ENCODE measurements around the gene BTLA. TPM values are rescaled to one million over a fixed set of nuclear protein-coding genes. Genes with fewer than 3 reads are reported as not detected.
"Not testable (repeated sequence)": the region's sequence is repeated elsewhere in the genome, so short reads cannot be mapped to it uniquely, and the experiment has no call there.

Gene BTLA
- total RNA-seq, 1 donor from 2014 or later = not detected

- DNase-seq (ENCODE audit: low read depth) = no peak
Observed at GRCh38 chr3:112492124-112492523, 7.1 kb downstream of the BTLA start.

DNA sequence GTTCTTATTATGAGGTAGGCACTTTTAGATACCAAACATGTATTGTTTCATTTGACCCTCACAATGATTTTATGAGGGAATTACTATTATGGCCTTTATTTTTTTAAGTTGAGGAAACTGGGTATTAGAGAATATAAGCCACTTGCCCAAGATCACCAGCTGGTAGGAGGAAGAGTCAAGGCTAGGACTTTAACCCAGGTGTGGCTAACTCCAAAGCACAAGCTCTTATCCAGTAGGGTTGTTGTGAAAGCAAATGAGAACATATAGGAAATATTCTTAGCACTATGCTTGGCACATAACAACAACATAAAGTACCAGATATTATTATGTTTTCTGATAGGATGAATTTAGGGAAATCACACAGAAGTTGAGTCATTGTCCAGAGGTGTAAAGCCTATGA lies 7.9 kb downstream of the BTLA start:
- DNase-seq (ENCODE audit: low read depth) = no peak

DNA sequence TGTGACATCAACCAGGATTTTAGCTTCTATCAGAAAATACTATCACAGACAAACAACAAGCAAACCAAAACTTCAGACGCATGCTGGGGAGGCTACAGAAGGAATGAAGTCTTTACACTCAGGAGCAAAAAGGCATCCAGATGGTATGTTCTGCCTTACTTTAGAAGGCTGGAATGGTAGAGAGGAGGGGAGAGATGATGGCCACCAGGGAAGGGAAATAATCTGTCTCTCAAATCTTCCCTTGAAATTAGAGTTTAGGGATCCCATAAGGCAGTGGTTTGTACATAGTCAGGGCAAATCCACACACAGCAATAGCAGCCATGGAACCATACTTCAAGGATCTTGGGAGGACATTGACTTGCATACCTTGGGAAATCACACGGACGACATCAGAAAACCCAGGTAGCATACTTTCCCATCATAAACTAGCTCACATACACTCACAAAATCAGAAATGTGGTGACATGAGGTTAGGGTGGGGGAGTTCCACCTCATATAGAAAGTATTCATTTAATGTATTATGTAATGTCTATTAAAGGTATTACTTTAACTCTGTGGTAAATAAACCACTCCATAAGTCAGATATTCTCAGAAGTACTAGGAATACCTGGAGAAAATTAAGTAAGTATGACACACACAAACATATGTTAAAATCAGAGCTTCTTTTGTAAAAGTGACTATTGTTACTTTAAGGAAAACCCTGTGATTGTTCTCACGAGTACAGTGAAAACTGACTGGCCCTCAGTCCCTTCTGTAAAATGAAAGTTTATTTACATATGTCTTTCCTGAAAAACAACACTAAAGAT lies 9.4 kb downstream of the BTLA start:
- no peak for DNase-seq (ENCODE audit: low read depth)

GRCh38 chr3:112486811-112487505 lies 12.3 kb downstream of the BTLA start:
- peak; percentile 6 for DNase-seq (ENCODE audit: low read depth)

- no peak for DNase-seq (ENCODE audit: low read depth)
Observed at GRCh38 chr3:112484352-112484751, 14.9 kb downstream of the BTLA start.

DNA sequence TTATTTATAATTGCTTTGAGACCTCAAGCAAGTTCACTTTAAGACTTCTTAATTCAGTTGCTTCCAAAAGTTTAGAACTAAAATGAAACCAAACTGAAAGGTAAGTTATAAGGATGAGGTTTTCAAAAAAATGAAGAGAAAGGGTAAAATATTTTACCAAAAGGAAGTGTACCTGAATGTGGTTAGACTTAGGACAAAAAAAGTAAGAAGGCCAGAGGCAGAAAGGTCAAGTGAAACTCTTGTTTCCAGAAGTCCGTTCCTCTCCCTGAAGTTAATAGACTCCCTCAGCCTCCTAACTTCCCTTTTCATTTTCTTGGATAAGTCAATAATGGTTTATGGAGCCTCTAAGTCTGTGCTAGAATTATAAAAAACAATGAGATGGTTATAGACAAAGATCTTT lies 16.6 kb downstream of the BTLA start:
- DNase-seq (ENCODE audit: low read depth) = no peak

GRCh38 chr3:112481302-112481721 lies 18.0 kb downstream of the BTLA start:
- DNase-seq (ENCODE audit: low read depth) = no peak

DNA sequence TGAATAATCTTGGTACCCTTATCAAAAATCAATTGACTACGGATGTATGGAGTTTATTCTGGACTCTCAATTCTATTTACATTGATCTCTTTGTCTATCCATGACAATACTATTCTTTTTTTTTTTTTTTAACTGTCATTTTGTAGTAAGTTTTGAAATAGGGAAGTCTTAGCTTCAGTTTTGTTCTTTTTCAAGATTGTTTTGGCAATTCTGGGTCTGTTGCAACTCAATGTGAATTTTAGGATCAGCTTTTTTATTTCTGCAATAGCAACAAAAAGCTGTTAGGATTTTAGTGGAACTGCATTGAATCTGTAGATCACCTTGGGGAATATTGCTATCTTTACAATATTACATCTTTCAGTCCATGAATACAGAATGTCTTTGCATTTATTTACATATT lies 21.4 kb downstream of the BTLA start:
- no peak for DNase-seq (ENCODE audit: low read depth)

GRCh38 chr3:112476346-112476745 lies 22.9 kb downstream of the BTLA start:
- DNase-seq (ENCODE audit: low read depth) = no peak

DNA sequence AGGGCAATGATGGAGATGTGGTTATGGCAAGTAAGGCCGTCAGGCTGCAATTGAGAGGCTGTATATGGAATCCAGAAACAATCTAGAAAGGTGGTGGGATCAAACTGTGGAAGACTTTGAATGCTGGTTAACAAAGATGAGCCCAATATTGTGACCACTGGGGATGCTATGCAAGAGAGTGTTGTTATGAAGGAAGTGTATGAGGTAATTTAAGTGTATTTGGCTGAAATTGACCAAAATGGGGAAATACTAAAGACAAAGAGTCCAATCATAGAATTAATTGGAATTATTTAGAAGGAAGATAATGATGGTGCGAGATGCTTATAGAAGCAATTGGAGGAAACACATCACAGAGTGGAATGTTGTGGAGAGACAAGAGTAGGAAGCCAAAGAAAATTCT lies 24.5 kb downstream of the BTLA start:
- no peak for DNase-seq (ENCODE audit: low read depth)

DNA sequence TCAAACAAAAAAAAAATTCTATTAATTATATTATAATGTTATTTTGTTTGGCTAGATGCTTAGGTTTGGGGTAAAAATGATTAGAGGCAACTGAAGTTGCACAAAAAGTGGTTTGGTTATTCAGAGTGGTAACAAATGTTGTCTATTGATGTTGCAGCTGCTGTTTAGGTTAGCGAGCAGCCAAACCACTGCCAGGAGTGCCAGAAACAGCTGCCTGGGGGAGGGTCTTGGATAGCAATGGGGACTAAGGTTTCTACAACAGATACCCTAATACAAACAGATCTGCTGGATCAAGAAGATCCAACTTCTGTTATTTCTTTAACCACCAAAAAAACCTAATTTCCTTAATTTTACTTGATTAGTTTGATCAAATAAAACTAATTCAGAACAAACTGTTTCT lies 26.6 kb downstream of the BTLA start:
- peak; percentile 88 for DNase-seq (ENCODE audit: low read depth)

GRCh38 chr3:112471596-112472325 lies 27.5 kb downstream of the BTLA start:
- peak; percentile 13 for DNase-seq (ENCODE audit: low read depth)

DNA sequence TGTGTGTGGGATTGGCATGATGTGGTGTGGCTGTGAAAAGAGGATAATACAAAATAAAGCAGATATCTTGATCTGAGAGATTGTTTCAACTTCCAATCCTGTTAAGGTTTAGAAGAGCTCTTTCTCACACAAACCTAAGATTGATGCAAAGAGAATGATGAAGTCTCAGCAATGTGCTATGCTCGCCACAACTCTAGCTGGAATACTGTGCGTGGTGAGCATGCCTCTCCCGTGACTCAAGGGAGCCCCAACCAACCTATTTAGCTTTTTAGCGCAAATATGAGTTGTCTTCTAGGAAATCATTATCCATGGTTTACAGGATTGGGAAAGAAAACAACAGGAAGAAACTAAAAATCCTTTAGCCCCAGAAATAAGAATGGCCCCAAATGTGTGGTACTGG lies 28.5 kb downstream of the BTLA start:
- peak; percentile 73 for DNase-seq (ENCODE audit: low read depth)

- DNase-seq (ENCODE audit: low read depth) = no peak
Observed at GRCh38 chr3:112469671-112470070, 29.6 kb downstream of the BTLA start.

- DNase-seq (ENCODE audit: low read depth) = peak; percentile 37
Observed at GRCh38 chr3:112467539-112467938, 31.7 kb downstream of the BTLA start.

- no peak for DNase-seq (ENCODE audit: low read depth)
Observed at GRCh38 chr3:112466020-112466419, 33.3 kb downstream of the BTLA start.

GRCh38 chr3:112464264-112464663 lies 35.0 kb downstream of the BTLA start:
- peak; percentile 28 for DNase-seq (ENCODE audit: low read depth)

- no peak for DNase-seq (ENCODE audit: low read depth)
Observed at GRCh38 chr3:112463250-112463649, 36.0 kb downstream of the BTLA start.

- not testable (repeated sequence) for DNase-seq (ENCODE audit: low read depth)
Observed at GRCh38 chr3:112461787-112462186, 37.5 kb downstream of the BTLA start.

- no peak for DNase-seq (ENCODE audit: low read depth)
Observed at GRCh38 chr3:112460519-112461195, 38.6 kb downstream of the BTLA start.

DNA sequence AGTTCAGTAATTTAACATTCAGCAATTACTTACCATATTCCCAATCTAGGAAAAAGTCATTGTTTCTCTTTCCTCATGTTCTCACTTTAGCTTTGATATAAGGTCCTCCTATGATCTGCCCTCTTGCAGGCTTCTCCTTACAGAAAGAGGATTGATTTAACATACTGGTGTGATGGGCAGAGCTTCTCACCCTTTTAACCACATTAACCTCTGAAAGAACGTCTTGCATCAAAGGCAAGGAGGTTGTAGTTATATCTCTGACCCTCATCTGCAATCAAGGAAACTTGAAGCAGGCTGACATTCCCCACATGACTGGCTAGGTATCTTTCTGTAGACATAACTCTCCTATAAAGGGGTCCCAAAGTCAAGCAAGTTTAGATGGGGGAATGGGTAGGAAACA lies 39.5 kb downstream of the BTLA start:
- no peak for DNase-seq (ENCODE audit: low read depth)

All from myocyte (in vitro differentiated cells).